Measurements from ENCODE around the gene PLCH2. TPM values are rescaled to one million over a fixed set of nuclear protein-coding genes. Genes with fewer than 3 reads are reported as not detected.

The PLCH2 gene
- total RNA-seq, 1 experiment from 2014 or later, result 7.2 TPM

DNA sequence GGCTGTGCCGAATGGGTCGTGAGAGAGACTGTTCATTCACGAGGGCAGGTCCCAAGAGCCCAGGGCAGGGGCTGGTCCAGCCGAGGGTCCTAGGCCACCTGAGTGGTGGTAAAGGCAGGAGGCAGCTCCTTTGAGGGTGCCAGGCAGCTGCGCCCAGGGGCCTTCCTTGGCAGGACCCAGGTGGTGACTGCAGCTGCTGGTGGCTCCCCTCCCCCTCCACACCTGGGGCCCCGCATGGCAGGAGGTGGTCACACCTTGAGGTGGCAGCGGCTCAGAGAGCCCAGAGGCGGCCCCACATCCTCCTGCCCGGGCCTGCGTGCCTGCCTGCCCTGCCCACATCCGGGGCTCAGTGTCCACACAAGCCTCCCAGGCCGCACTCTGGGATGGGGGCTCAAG lies 9.8 kb upstream of the PLCH2 start:
- no peaks in the 10 kb centered on the region for H3K36me3 ChIP-seq (ENCODE audit: low read depth, low read length)
- H3K4me3 ChIP-seq (ENCODE audit: low read length), result no peak overlapping the region
- no peaks in the 10 kb centered on the region for H3F3A ChIP-seq (ENCODE audit: low read length, unreplicated experiment)
- ATAC-seq (no peak), DNase-seq (no peak)
- no peaks in the 10 kb centered on the region for H3K9me2 ChIP-seq (replicated peaks; ENCODE audit: low read length)
- intact Hi-C loops (cut with micrococcal nuclease), result no loop called here
- ChIA-PET POLR2A (ENCODE audit: unreplicated experiment) (no interaction called here), CTCF (no interaction called here)
- no peak overlapping the region for H3K9ac ChIP-seq (ENCODE audit: low read length)
- peaks cover 10% of the 10 kb centered on the region for H4K20me1 ChIP-seq (ENCODE audit: low read length)
- no peak overlapping the region for H3K27ac ChIP-seq (ENCODE audit: low read length)
- no peaks in the 10 kb centered on the region for H3K79me2 ChIP-seq (ENCODE audit: low read length)
- no TSS peak for BruUV-seq (replicated peaks)
- no peak for TF ChIP-seq EZH2phosphoT487 (IDR thresholded peaks at IDR 0.05; ENCODE audit: borderline replicate concordance, low read length)
- no peaks in the 10 kb centered on the region for H3K4me1 ChIP-seq (ENCODE audit: insufficient read depth, low read length)
- no peaks in the 10 kb centered on the region for H3K9me3 ChIP-seq (ENCODE audit: low read length)
- no peak overlapping the region for H2AFZ ChIP-seq (ENCODE audit: low read length)
- no peaks in the 10 kb centered on the region for H3K27me3 ChIP-seq (ENCODE audit: low read length)
- no peak overlapping the region for H3K4me2 ChIP-seq (ENCODE audit: low read length)

DNA sequence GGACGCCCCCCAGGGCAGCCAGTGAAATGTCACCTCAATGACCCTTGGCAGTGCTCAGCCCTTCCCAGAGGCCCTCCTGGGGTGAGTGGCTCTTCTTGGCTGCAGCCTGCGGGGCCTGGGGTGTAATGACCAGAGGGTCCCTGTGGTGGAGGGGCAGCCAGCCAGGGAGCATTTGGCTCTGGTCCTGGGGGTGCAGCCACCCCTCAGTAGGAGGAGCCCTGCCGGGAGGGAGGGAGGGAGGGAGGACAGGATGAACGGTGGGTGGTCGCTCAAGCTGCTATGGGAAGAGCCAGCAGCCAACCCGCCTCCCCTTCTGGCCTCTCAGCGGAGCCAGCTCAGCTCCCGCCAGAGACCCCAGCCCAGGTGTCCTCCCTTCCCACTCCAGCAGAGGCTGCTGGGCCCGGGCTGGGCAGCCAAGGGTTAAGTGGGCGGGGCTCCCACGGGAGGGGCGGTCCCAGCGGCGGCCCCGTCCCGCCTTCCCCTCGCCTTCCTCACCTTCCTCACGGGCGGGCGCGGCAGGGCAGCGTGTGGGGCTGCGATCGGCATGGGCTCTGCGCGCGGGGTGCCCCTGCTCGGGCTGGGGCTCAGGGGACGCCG lies 9.0 kb upstream of the PLCH2 start:
- Histone ChIP-seq H4K20me1 (ENCODE audit: low read length) (peaks cover 10% of the 10 kb centered on the region), H3K4me2 (ENCODE audit: low read length) (no peak overlapping the region), H3K4me1 (ENCODE audit: insufficient read depth, low read length) (no peaks in the 10 kb centered on the region), H3K9ac (ENCODE audit: low read length) (no peak overlapping the region), H3K4me3 (ENCODE audit: low read length) (no peak overlapping the region), H3K27ac (ENCODE audit: low read length) (no peak overlapping the region), H3K79me2 (ENCODE audit: low read length) (no peaks in the 10 kb centered on the region), H3K9me2 (replicated peaks; ENCODE audit: low read length) (no peaks in the 10 kb centered on the region), H2AFZ (ENCODE audit: low read length) (no peak overlapping the region), H3F3A (ENCODE audit: low read length, unreplicated experiment) (no peaks in the 10 kb centered on the region), H3K27me3 (ENCODE audit: low read length) (no peaks in the 10 kb centered on the region), H3K36me3 (ENCODE audit: low read depth, low read length) (no peaks in the 10 kb centered on the region), H3K9me3 (ENCODE audit: low read length) (no peaks in the 10 kb centered on the region)
- intact Hi-C loops (cut with micrococcal nuclease), result no loop called here
- TF ChIP-seq EZH2phosphoT487 (IDR thresholded peaks at IDR 0.05; ENCODE audit: borderline replicate concordance, low read length), result no peak
- TF ChIP-seq, protein P1, sequence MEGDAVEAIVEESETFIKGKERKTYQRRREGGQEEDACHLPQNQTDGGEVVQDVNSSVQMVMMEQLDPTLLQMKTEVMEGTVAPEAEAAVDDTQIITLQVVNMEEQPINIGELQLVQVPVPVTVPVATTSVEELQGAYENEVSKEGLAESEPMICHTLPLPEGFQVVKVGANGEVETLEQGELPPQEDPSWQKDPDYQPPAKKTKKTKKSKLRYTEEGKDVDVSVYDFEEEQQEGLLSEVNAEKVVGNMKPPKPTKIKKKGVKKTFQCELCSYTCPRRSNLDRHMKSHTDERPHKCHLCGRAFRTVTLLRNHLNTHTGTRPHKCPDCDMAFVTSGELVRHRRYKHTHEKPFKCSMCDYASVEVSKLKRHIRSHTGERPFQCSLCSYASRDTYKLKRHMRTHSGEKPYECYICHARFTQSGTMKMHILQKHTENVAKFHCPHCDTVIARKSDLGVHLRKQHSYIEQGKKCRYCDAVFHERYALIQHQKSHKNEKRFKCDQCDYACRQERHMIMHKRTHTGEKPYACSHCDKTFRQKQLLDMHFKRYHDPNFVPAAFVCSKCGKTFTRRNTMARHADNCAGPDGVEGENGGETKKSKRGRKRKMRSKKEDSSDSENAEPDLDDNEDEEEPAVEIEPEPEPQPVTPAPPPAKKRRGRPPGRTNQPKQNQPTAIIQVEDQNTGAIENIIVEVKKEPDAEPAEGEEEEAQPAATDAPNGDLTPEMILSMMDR (conservative IDR thresholded peaks at IDR 0.05; ENCODE audit: low read depth, low read length), result no peak
- no peak for TF ChIP-seq EZH2 (IDR thresholded peaks at IDR 0.05; ENCODE audit: low read length, unreplicated experiment)
- no peak for DNase-seq
- ATAC-seq, result no peak
- BruUV-seq (replicated peaks), result no TSS peak
- CTCF ChIA-PET, result no interaction called here
- POLR2A ChIA-PET (ENCODE audit: unreplicated experiment), result no interaction called here

DNA sequence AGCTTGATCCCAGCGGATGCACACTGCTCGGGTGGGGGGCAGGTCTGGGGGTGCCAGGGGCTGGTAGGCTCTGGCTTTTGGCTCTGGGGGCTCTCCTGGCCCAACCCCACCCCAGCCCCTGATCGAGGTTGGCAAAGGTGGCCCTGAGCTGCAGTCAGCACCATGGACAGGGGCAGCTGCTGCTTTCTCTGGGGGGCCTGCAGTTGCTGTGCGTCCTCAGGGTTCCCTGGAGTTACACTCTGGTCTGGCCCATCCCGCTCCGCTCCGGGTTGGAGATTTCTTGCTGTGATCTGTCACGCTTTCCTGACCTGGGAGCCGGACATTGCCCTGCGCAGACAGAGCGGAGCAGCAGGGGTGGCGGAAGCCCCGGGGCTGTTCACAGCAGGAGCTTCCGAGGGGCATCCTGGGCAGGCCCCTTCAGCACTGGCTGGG lies 8.0 kb upstream of the PLCH2 start:
- POLR2A ChIA-PET (ENCODE audit: unreplicated experiment), result interaction anchor here (0.6 kb wide), 1 partner anchor 1297 kb away, joined by 4 read pairs; no protein-coding TSS in a partner anchor
- Histone ChIP-seq H3F3A (ENCODE audit: low read length, unreplicated experiment) (no peaks in the 10 kb centered on the region), H4K20me1 (ENCODE audit: low read length) (peaks cover 10% of the 10 kb centered on the region), H3K9me3 (ENCODE audit: low read length) (no peaks in the 10 kb centered on the region), H3K9ac (ENCODE audit: low read length) (no peak overlapping the region), H3K4me1 (ENCODE audit: insufficient read depth, low read length) (no peaks in the 10 kb centered on the region), H3K4me3 (ENCODE audit: low read length) (no peak overlapping the region), H3K27ac (ENCODE audit: low read length) (no peak overlapping the region), H3K36me3 (ENCODE audit: low read depth, low read length) (no peaks in the 10 kb centered on the region), H3K4me2 (ENCODE audit: low read length) (no peak overlapping the region), H3K79me2 (ENCODE audit: low read length) (no peaks in the 10 kb centered on the region), H3K9me2 (replicated peaks; ENCODE audit: low read length) (no peaks in the 10 kb centered on the region), H3K27me3 (ENCODE audit: low read length) (no peaks in the 10 kb centered on the region), H2AFZ (ENCODE audit: low read length) (no peak overlapping the region)
- BruUV-seq (replicated peaks), result no TSS peak
- CTCF ChIA-PET, result interaction anchor here (1.2 kb wide), 1 partner anchor 53 kb away, joined by 4 read pairs; no protein-coding TSS in a partner anchor
- DNase-seq (peak; percentile 48), ATAC-seq (0 out of 2 replicates have a peak, but pooled peaks have one; percentile 4)
- TF ChIP-seq EZH2phosphoT487 (IDR thresholded peaks at IDR 0.05; ENCODE audit: borderline replicate concordance, low read length), result no peak
- TF ChIP-seq EZH2 (IDR thresholded peaks at IDR 0.05; ENCODE audit: low read length, unreplicated experiment), result no peak
- TF ChIP-seq, protein P1 (conservative IDR thresholded peaks at IDR 0.05; ENCODE audit: low read depth, low read length), result no peak
- intact Hi-C loops (cut with micrococcal nuclease), result no loop called here

All from PC-3 (cell line).